H1 (cell line): ENCODE data around the gene ARID4A. TPM values are rescaled to one million over a fixed set of nuclear protein-coding genes. Genes with fewer than 3 reads are reported as not detected.
"Not testable (repeated sequence)": the region's sequence is repeated elsewhere in the genome, so short reads cannot be mapped to it uniquely, and the experiment has no call there.

ENCODE experiments used
- CTCF ChIA-PET: fragments of 300-600 bp; sonication (Branson Sonifier 250); formaldehyde crosslinking; loops from one replicate; lab custom pipeline; 2021; ENCODE audit not compliant: partially characterized antibody; lab: Charles Lee
- POLR2A ChIA-PET: fragments of 300-600 bp; sonication (Branson Sonifier 250); formaldehyde crosslinking; loops from one replicate; lab custom pipeline; 2021; ENCODE audit warnings: inconsistent platforms; ENCODE audit not compliant: partially characterized antibody; lab: Charles Lee
- DNase-seq, 2 experiments: peaks; one replicate each; pipeline versions ENCODE4 v3.0.0 to v3.0.0-alpha.2; 2010 to 2022; ENCODE audit warnings: low spot score in 2 of 2, low read depth in 1 of 2, mixed read lengths in 1 of 2
- FAIRE-seq: peaks from 2 replicates; lab custom pipeline; 2011; peaks lifted over from hg19 to GRCh38; lab: Jason Lieb, UNC
- H2AFZ ChIP-seq: 2 replicates; pipeline ENCODE4 v1.8.1; 2012; ENCODE audit warnings: low read length, inconsistent platforms
- H2AK5ac ChIP-seq: 2 replicates; pipeline ENCODE4 v1.6.1; 2013; ENCODE audit warnings: low read depth, low read length
- H2BK120ac ChIP-seq: replicated peaks from 2 replicates; pipeline ENCODE3; 2013; ENCODE audit warnings: low read depth, low read length, inconsistent platforms
- H2BK12ac ChIP-seq: 2 replicates; pipeline ENCODE4 v1.6.1; 2013; ENCODE audit warnings: low read depth, low read length
- H2BK15ac ChIP-seq: 2 replicates; pipeline ENCODE4 v1.6.1; 2013; ENCODE audit warnings: low read length
- H2BK20ac ChIP-seq: 2 replicates; pipeline ENCODE4 v1.6.1; 2013; ENCODE audit warnings: low read length
- H2BK5ac ChIP-seq: 2 replicates; pipeline ENCODE4 v1.6.1; 2013; ENCODE audit warnings: low read depth, low read length
- H3K14ac ChIP-seq: 2 replicates; pipeline ENCODE4 v1.6.1; 2013; ENCODE audit warnings: inconsistent platforms; ENCODE audit not compliant: insufficient read length
- H3K18ac ChIP-seq: 2 replicates; pipeline ENCODE4 v1.6.1; 2013; ENCODE audit warnings: low read length; ENCODE audit errors: extremely low read depth
- H3K23ac ChIP-seq: 2 replicates; pipeline ENCODE4 v1.6.1; 2013; ENCODE audit warnings: inconsistent platforms; ENCODE audit not compliant: insufficient read length
- H3K23me2 ChIP-seq: 2 replicates; pipeline ENCODE4 v1.6.1; 2013; ENCODE audit warnings: low read depth, low read length
- H3K27ac ChIP-seq: 2 replicates; pipeline ENCODE4 v1.6.1; 2011; ENCODE audit warnings: low read depth, low read length, inconsistent platforms
- H3K27me3 ChIP-seq, 4 experiments: replicated peaks in 1 of 4; 1 replicate in 1 of 4; 2 replicates in 3 of 4; pipeline versions ENCODE4 v1.6.1 to v1.8.1; 2011 to 2013; ENCODE audit warnings: low read length in 3 of 4, mild to moderate bottlenecking in 3 of 4, inconsistent platforms in 2 of 4, mixed read lengths in 2 of 4, moderate library complexity in 1 of 4; ENCODE audit not compliant: control insufficient read depth in 3 of 4, insufficient read depth in 3 of 4; ENCODE audit errors: extremely low read depth in 1 of 4
- H3K36me3 ChIP-seq, 4 experiments: 2 replicates each; pipeline versions ENCODE4 v1.6.1 to v1.8.1; 2011 to 2013; ENCODE audit warnings: mild to moderate bottlenecking in 4 of 4, low read length in 3 of 4, moderate library complexity in 2 of 4, control low read depth in 1 of 4, inconsistent platforms in 1 of 4; ENCODE audit not compliant: insufficient read depth in 4 of 4, control insufficient read depth in 2 of 4
- H3K4ac ChIP-seq: replicated peaks from 2 replicates; pipeline ENCODE3; 2013; ENCODE audit warnings: low read length, low read depth, mixed read lengths, inconsistent platforms; ENCODE audit not compliant: insufficient read length
- H3K4me1 ChIP-seq, 4 experiments: replicated peaks in 1 of 4; 1 replicate in 1 of 4; 2 replicates in 3 of 4; pipeline versions ENCODE4 v1.6.1 to v1.8.1; 2011 to 2013; ENCODE audit warnings: low read length in 3 of 4, inconsistent platforms in 2 of 4, mixed read lengths in 1 of 4; ENCODE audit not compliant: insufficient read depth in 4 of 4, control insufficient read depth in 3 of 4
- H3K4me2 ChIP-seq, 2 experiments: 2 replicates each; pipeline versions ENCODE4 v1.6.1 to v1.8.1; 2011 to 2013; ENCODE audit warnings: low read depth in 2 of 2, low read length in 2 of 2, control low read depth in 1 of 2, inconsistent platforms in 1 of 2, mild to moderate bottlenecking in 1 of 2; ENCODE audit not compliant: insufficient read depth in 1 of 2
- H3K4me3 ChIP-seq, 4 experiments: fragments of 200-600, 300-600 bp in 1 of 4; sonication (generic), shearing (Covaris generic), sonication (Bioruptor Twin) in 1 of 4; 2 replicates each; pipeline versions ENCODE4 v1.5.1 to v1.8.1; 2011 to 2016; ENCODE audit warnings: low read length in 4 of 4, low read depth in 3 of 4, control low read depth in 2 of 4, inconsistent platforms in 2 of 4, mild to moderate bottlenecking in 2 of 4, mixed read lengths in 1 of 4, moderate library complexity in 1 of 4; ENCODE audit not compliant: insufficient read depth in 2 of 4; ENCODE audit errors: extremely low read depth in 1 of 4
- H3K56ac ChIP-seq: replicated peaks from 2 replicates; pipeline ENCODE3; 2013; ENCODE audit warnings: low read depth, mild to moderate bottlenecking, mixed read lengths, low read length, inconsistent platforms; ENCODE audit not compliant: insufficient read length
- H3K79me1 ChIP-seq: 2 replicates; pipeline ENCODE4 v1.6.1; 2013; ENCODE audit warnings: low read depth, low read length, control low read depth
- H3K79me2 ChIP-seq, 2 experiments: 2 replicates each; pipeline versions ENCODE4 v1.6.1 to v1.8.1; 2012 to 2013; ENCODE audit warnings: low read length in 2 of 2, mild to moderate bottlenecking in 2 of 2, inconsistent platforms in 1 of 2; ENCODE audit not compliant: insufficient read depth in 2 of 2, control insufficient read depth in 1 of 2
- H3K9ac ChIP-seq, 4 experiments: replicated peaks in 1 of 4; 1 replicate in 1 of 4; 2 replicates in 3 of 4; pipeline versions ENCODE4 v1.6.1 to v1.8.1; 2011 to 2013; ENCODE audit warnings: low read depth in 3 of 4, low read length in 3 of 4, control low read depth in 2 of 4, mild to moderate bottlenecking in 2 of 4, moderate library complexity in 2 of 4, inconsistent platforms in 1 of 4; ENCODE audit errors: extremely low read depth in 1 of 4
- H3K9me3 ChIP-seq, 2 experiments: 2 replicates each; pipeline versions ENCODE4 v1.6.1 to v1.8.1; 2012 to 2013; ENCODE audit warnings: mild to moderate bottlenecking in 2 of 2, moderate library complexity in 2 of 2, control low read depth in 1 of 2, inconsistent platforms in 1 of 2, low read depth in 1 of 2, low read length in 1 of 2, mixed read lengths in 1 of 2; ENCODE audit not compliant: insufficient read depth in 2 of 2
- H4K20me1 ChIP-seq, 2 experiments: replicated peaks in 1 of 2; 2 replicates each; pipeline versions ENCODE3 to v1.8.1; 2011 to 2013; ENCODE audit warnings: inconsistent platforms in 2 of 2, low read length in 2 of 2, mild to moderate bottlenecking in 1 of 2; ENCODE audit not compliant: insufficient read depth in 2 of 2, control insufficient read depth in 1 of 2
- H4K5ac ChIP-seq: 2 replicates; pipeline ENCODE4 v1.6.1; 2013; ENCODE audit warnings: low read length, low read depth, mixed read lengths, inconsistent platforms; ENCODE audit not compliant: insufficient read length
- H4K8ac ChIP-seq: 2 replicates; pipeline ENCODE4 v1.8.0; 2013; ENCODE audit warnings: mild to moderate bottlenecking, moderate library complexity, low read length, inconsistent platforms; ENCODE audit not compliant: insufficient read depth; ENCODE audit errors: extremely low read depth
- H4K91ac ChIP-seq: replicated peaks from 2 replicates; pipeline ENCODE3; 2013; ENCODE audit warnings: low read length, mixed read lengths, inconsistent platforms; ENCODE audit not compliant: insufficient read length
- MAFK ChIP-seq: IDR thresholded peaks from 2 replicates; pipeline ENCODE4 v1.6.1; 2012; ENCODE audit warnings: low read depth, mild to moderate bottlenecking, improper control_type of control experiment, low read length
- WGBS, 2 experiments: shearing (Covaris generic) in 1 of 2; methylation state at CpG; one replicate each; pipeline versions ENCODE4 v1.1.6 to v1.1.7; 2013 to 2015; ENCODE audit warnings: low lambda C conversion rate in 2 of 2, mixed read lengths in 2 of 2, inconsistent platforms in 1 of 2, low coverage in 1 of 2, missing lambda C conversion rate in 1 of 2; ENCODE audit not compliant: insufficient replicate concordance in 2 of 2, insufficient coverage in 1 of 2, insufficient read length in 1 of 2; ENCODE audit errors: extremely low coverage in 1 of 2, missing lambda C conversion rate in 1 of 2; 5-methylcytosine and 5-hydroxymethylcytosine counted together
- polyA plus RNA-seq, 7 experiments: library from polyadenylated mRNA; depleted of rRNA in 3 of 7; stranded (reverse) in 5 of 7; unstranded in 2 of 7; fragments of >200 nt in 5 of 7; fragments of 200-250 nt in 2 of 7; gene quantifications; 1 replicate in 5 of 7; 2 replicates in 1 of 7; 4 replicates in 1 of 7; pipeline versions ENCODE4 v1.2.1 to v1.2.3, GENCODE V29; 2011 to 2013; ENCODE audit warnings: missing spikeins in 2 of 7, mixed read lengths in 2 of 7
- total RNA-seq: library from RNA; stranded (reverse); fragmentation: NEBNext Ultra II Directional; extraction: Animal tissue kit (Norgen Biotek cat#: 25700); gene quantifications from 2 replicates; pipeline ENCODE4 v1.2.1, GENCODE V29; 2021

The ARID4A gene
- total and polyA plus RNA-seq, 2 of the 8 experiments (the other 6 are each of a cell fraction or from before 2014, with no cell fraction given) = 2.1 to 14.6 TPM

DNA sequence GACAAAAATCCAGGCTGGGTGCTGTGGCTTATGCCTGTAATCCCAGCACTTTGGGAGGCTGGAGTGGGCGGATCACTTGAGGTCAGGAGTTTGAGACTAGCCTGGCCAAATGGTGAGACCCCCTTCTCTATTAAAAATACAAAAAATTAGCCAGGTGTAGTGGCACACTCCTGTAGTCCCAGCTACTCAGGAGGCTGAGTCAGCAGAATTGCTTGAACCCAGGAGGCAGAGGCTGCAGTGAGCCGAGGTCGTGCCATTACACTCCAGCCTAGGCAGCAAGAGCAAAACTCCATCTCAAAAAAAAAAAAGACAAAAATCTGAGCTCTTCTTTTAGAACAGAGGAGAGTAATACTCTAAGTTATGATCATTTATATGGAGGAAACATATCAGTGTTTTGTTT, 45.2 kb downstream of the ARID4A start:
- peaks cover 0 to 26% (median 15%) of the 10 kb centered on the region in 4 experiments; a peak in 6 of 8 replicates for H3K36me3 ChIP-seq
- DNase-seq, H2BK20ac ChIP-seq, H3K79me1 ChIP-seq, H2BK15ac ChIP-seq, H3K27me3 ChIP-seq, H3K4ac ChIP-seq, H3K79me2 ChIP-seq, POLR2A ChIA-PET, H2AFZ ChIP-seq, H3K56ac ChIP-seq, H4K8ac ChIP-seq, H3K18ac ChIP-seq, FAIRE-seq, H2AK5ac ChIP-seq, H3K23ac ChIP-seq, H4K20me1 ChIP-seq, H2BK5ac ChIP-seq, H3K9me3 ChIP-seq, H3K14ac ChIP-seq, H2BK120ac ChIP-seq, H3K4me3 ChIP-seq, H4K91ac ChIP-seq, H3K23me2 ChIP-seq, H3K4me1 ChIP-seq, H3K27ac ChIP-seq, H2BK12ac ChIP-seq, H3K9ac ChIP-seq, H4K5ac ChIP-seq, H3K4me2 ChIP-seq: not testable (repeated sequence)
- peak; percentile 12; the same call in 1 of the 2 replicates for TF ChIP-seq MAFK
- CTCF ChIA-PET = interaction anchor here (0.8 to 1.6 kb wide), 2 partner anchors 21 to 80 kb away, joined by 4 read pairs; no protein-coding TSS in a partner anchor
- 85% methylated on average over 3 of the region's 3 CpGs; no CpG with 5 or more reads in 1 of the 2 experiments for WGBS, 2 experiments
